Tibial nerve (tissue), 4 donors: Measurements from ENCODE around the gene PSME2. TPM values are rescaled to one million over a fixed set of nuclear protein-coding genes. Genes with fewer than 3 reads are reported as not detected.

ENCODE experiments used
- DNase-seq, 2 donors: peaks; one replicate each; pipeline ENCODE4 v3.0.0-alpha.2; 2019; ENCODE audit warnings: low spot score in 2 of 2
- H3K27ac ChIP-seq, 4 donors: fragments of 200-600 bp; sonication (generic) in 3 of 4; one replicate each; pipeline ENCODE4 v1.5.1; 2017 to 2019; ENCODE audit warnings: mild to moderate bottlenecking in 1 of 4
- H3K27me3 ChIP-seq, 2 donors: fragments of 200-600 bp; sonication (generic) in 1 of 2; one replicate each; pipeline versions ENCODE4 v1.5.1 to v1.6.0; 2017 to 2019
- H3K36me3 ChIP-seq, 3 donors: fragments of 200-600 bp; sonication (generic); one replicate each; pipeline ENCODE4 v1.5.1; 2018 to 2019
- H3K4me1 ChIP-seq, 4 donors: fragments of 200-600 bp; sonication (generic) in 3 of 4; one replicate each; pipeline ENCODE4 v1.5.1; 2017 to 2019
- H3K4me3 ChIP-seq, 4 donors: fragments of 200-600 bp; sonication (generic) in 3 of 4; one replicate each; pipeline ENCODE4 v1.5.1; 2017 to 2019; ENCODE audit warnings: mild to moderate bottlenecking in 1 of 4, moderate library complexity in 1 of 4
- H3K9me3 ChIP-seq, 4 donors: fragments of 200-600 bp; sonication (generic) in 3 of 4; one replicate each; pipeline ENCODE4 v1.5.1; 2017 to 2019
- CTCF ChIP-seq, 5 experiments: fragments of 200-600 bp in 3 of 5; fragments of 450-650 bp in 2 of 5; sonication (generic) in 3 of 5; IDR thresholded peaks; one replicate each; pipeline ENCODE4 v1.5.1; 2016 to 2019; ENCODE audit warnings: antibody characterized with exemption in 5 of 5, mild to moderate bottlenecking in 3 of 5, moderate library complexity in 2 of 5
- EP300 ChIP-seq, 2 donors: sonication (generic); formaldehyde crosslinking; IDR thresholded peaks; one replicate each; pipeline ENCODE4 v1.6.1; 2017; ENCODE audit warnings: antibody characterized with exemption in 2 of 2, mild to moderate bottlenecking in 1 of 2
- POLR2A ChIP-seq, 2 donors: fragments of 450-650 bp; IDR thresholded peaks; one replicate each; pipeline ENCODE4 v1.6.1; 2017; ENCODE audit warnings: antibody characterized with exemption in 2 of 2, mild to moderate bottlenecking in 2 of 2, moderate library complexity in 2 of 2
- WGBS, 2 donors: methylation state at CpG; one replicate each; pipeline ENCODE4 v1.1.5; 2018; 5-methylcytosine and 5-hydroxymethylcytosine counted together
- small RNA-seq: library from RNA; depleted of rRNA; stranded (forward); fragments of <200 nt; gene quantifications from one replicate; pipeline ENCODE3, GENCODE V24; 2016
- total RNA-seq, 4 donors: library from RNA; depleted of rRNA; stranded (reverse); fragments of >200 nt; gene quantifications; one replicate each; pipeline ENCODE4 v1.1.0, GENCODE V29; 2016

The PSME2 gene
- total RNA-seq, 4 donors from 2014 or later: 33.7 to 64.0 (median 51.9) TPM

DNA sequence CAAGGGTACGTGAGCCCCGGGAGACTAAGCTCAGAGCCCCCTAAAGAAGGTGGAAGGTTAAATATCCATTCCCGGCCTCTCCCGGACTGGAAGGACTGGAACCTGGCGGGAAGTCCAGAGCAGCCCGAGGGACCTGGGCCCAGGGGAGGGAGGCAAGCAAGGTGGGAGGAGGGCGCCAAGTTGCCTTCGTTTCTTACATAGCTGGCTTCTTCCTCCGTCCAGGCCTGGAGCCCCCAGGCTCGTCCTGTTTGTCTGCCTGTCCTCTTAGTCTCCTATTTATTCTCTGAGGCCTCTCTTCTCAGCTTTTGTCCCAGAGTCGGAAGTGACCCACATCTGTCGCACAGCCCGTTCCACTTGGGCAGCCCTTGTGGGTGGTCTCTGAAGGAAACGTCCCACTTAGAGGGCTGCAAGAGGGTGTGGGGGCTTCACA is 51.6 kb downstream of the PSME2 start:
- WGBS, 2 donors: 16 to 29% methylated on average over 13 to 14 of the region's 14 CpGs
- peaks cover 0 to 33% (median 12%) of the 10 kb centered on the region in 4 donors for H3K4me1 ChIP-seq
- peak overlapping the region; percentile 67 to 98 (median 84) for H3K4me3 ChIP-seq
- peaks cover 0 to 20% (median 13%) of the 10 kb centered on the region in 3 donors for H3K36me3 ChIP-seq
- H3K9me3 ChIP-seq: no peaks in the 10 kb centered on the region
- peak overlapping the region; percentile 88 to 98 (median 93) for H3K27ac ChIP-seq
- no peak for DNase-seq
- no peaks in the 10 kb centered on the region for H3K27me3 ChIP-seq
- TF ChIP-seq POLR2A (IDR thresholded peaks at IDR 0.05) (no peak), EP300 (IDR thresholded peaks at IDR 0.05) (no peak), CTCF (IDR thresholded peaks at IDR 0.05) (no peak)

- Histone ChIP-seq H3K27me3 (no peaks in the 10 kb centered on the region), H3K4me3 (peak within 1 kb of the TSS; percentile 67 to 98 (median 84)), H3K4me1 (peaks cover 0 to 33% (median 12%) of the 10 kb centered on the region in 4 donors), H3K9me3 (no peaks in the 10 kb centered on the region), H3K27ac (peak within 1 kb of the TSS; percentile 88 to 98 (median 93)), H3K36me3 (peaks cover 0 to 13% (median 7%) of the 10 kb centered on the region in 3 donors)
- peak; percentile 90 to 91 for DNase-seq
- WGBS, 2 donors: 1% methylated on average over 61 to 68 of the region's 68 CpGs
- TF ChIP-seq CTCF (IDR thresholded peaks at IDR 0.05) (peak in 3 of 5 experiments; percentile 21 to 43 (median 30)), EP300 (IDR thresholded peaks at IDR 0.05) (peak in 1 of 2 donors; percentile 78), POLR2A (IDR thresholded peaks at IDR 0.05) (peak in 1 of 2 donors; percentile 63)
Observed at GRCh38 chr14:24093901-24094840, 52.2 kb downstream of the PSME2 start, which contains the start of gene PCK2. Gene PCK2 (plus strand): TSS chr14:24094311. CDS start chr14:24094406, 95 bp downstream.

Small RNA genes lying within 50 kb of the gene (small RNA-seq; reads per million reads assigned to genes)
- not detected for gene AL136295.4
- gene IPO4: not detected
- not detected for gene IRF9
- gene RNA5SP383: not detected

Other genes with a start within 250 kb of the PSME2 start
- 10 to 100 TPM; 28.8 to 61.5 (median 49.8) TPM for gene DHRS4, start 192.8 kb downstream of the PSME2 start, total RNA-seq
- 10 to 100 TPM; 15.3 to 19.6 (median 17.7) TPM for gene DHRS4L2, start 157.7 kb downstream of the PSME2 start, total RNA-seq
- under 1 TPM in 3 of 4 donors, not detected in 1; 0.42 to 0.60 (median 0.44) TPM for gene CARMIL3, start 94.6 kb downstream of the PSME2 start, total RNA-seq
- gene CPNE6, start 75.0 kb downstream of the PSME2 start, total RNA-seq: not detected
- gene PCK2, start 52.3 kb downstream of the PSME2 start, total RNA-seq: 10 to 100 TPM; 28.9 to 49.2 (median 34.3) TPM
- gene DCAF11, start 31.8 kb downstream of the PSME2 start, total RNA-seq: 100 to 1,000 TPM in 2 of 4 donors, 10 to 100 TPM in 2; 68.9 to 126 (median 98.9) TPM
- gene NRL, start 31.7 kb downstream of the PSME2 start, total RNA-seq: 1 to 10 TPM; 4.8 to 7.0 (median 5.9) TPM
- 1 to 10 TPM in 1 of 4 donors, under 1 TPM in 1, not detected in 2; 0.78 to 1.3 TPM for gene FITM1, start 16.0 kb downstream of the PSME2 start, total RNA-seq
- gene PSME1, start 10.4 kb downstream of the PSME2 start, total RNA-seq: 100 to 1,000 TPM in 3 of 4 donors, 10 to 100 TPM in 1; 96.9 to 130 (median 110) TPM
- 10 to 100 TPM in 2 of 4 donors, 1 to 10 TPM in 2; 9.2 to 22.7 (median 14.4) TPM for gene EMC9, start 5.0 kb downstream of the PSME2 start, total RNA-seq
- gene RNF31, start 888 bp upstream of the PSME2 start, total RNA-seq: 100 to 1,000 TPM in 1 of 4 donors, 10 to 100 TPM in 3; 33.5 to 112 (median 72.9) TPM
- gene IRF9, start 14.7 kb upstream of the PSME2 start, total RNA-seq: 100 to 1,000 TPM in 1 of 4 donors, 10 to 100 TPM in 3; 55.7 to 106 (median 65.8) TPM
- 10 to 100 TPM in 3 of 4 donors, 1 to 10 TPM in 1; 6.5 to 25.5 (median 16.3) TPM for gene REC8, start 25.5 kb upstream of the PSME2 start, total RNA-seq
- 10 to 100 TPM; 19.4 to 88.5 (median 26.9) TPM for gene IPO4, start 42.2 kb upstream of the PSME2 start, total RNA-seq
- gene TM9SF1, start 48.8 kb upstream of the PSME2 start, total RNA-seq: 10 to 100 TPM; 46.8 to 61.3 (median 54.6) TPM
- gene TSSK4, start 59.1 kb upstream of the PSME2 start, total RNA-seq: not detected
- 100 to 1,000 TPM in 1 of 4 donors, 10 to 100 TPM in 3; 43.9 to 118 (median 82.1) TPM for gene CHMP4A, start 66.9 kb upstream of the PSME2 start, total RNA-seq
- 10 to 100 TPM; 16.5 to 48.3 (median 28.9) TPM for gene MDP1, start 69.5 kb upstream of the PSME2 start, total RNA-seq
- 100 to 1,000 TPM in 2 of 4 donors, 10 to 100 TPM in 2; 68.6 to 109 (median 98.3) TPM for gene NEDD8, start 85.8 kb upstream of the PSME2 start, total RNA-seq
- 10 to 100 TPM; 46.5 to 63.4 (median 57.2) TPM for gene GMPR2, start 86.3 kb upstream of the PSME2 start, total RNA-seq
- gene TINF2, start 96.0 kb upstream of the PSME2 start, total RNA-seq: 10 to 100 TPM; 53.9 to 66.4 (median 60.8) TPM
- 10 to 100 TPM; 13.5 to 53.5 (median 19.4) TPM for gene TGM1, start 116.6 kb upstream of the PSME2 start, total RNA-seq
- 10 to 100 TPM; 36.5 to 68.4 (median 42.9) TPM for gene RABGGTA, start 125.0 kb upstream of the PSME2 start, total RNA-seq
- gene DHRS1, start 153.2 kb upstream of the PSME2 start, total RNA-seq: 10 to 100 TPM; 15.7 to 43.5 (median 22.6) TPM
- 10 to 100 TPM; 17.0 to 24.9 (median 20.4) TPM for gene NOP9, start 153.2 kb upstream of the PSME2 start, total RNA-seq
- gene CIDEB, start 161.4 kb upstream of the PSME2 start, total RNA-seq: 10 to 100 TPM in 3 of 4 donors, 1 to 10 TPM in 1; 9.4 to 34.5 (median 14.2) TPM
- 10 to 100 TPM; 15.5 to 31.5 (median 20.2) TPM for gene LTB4R2, start 163.5 kb upstream of the PSME2 start, total RNA-seq
- gene LTB4R, start 164.9 kb upstream of the PSME2 start, total RNA-seq: 10 to 100 TPM in 3 of 4 donors, 1 to 10 TPM in 1; 8.4 to 14.4 (median 11.8) TPM
- gene ADCY4, start 188.5 kb upstream of the PSME2 start, total RNA-seq: 10 to 100 TPM; 32.0 to 68.1 (median 53.2) TPM
- 1 to 10 TPM; 4.0 to 9.6 (median 9.0) TPM for gene RIPK3, start 193.4 kb upstream of the PSME2 start, total RNA-seq
- 100 to 1,000 TPM in 2 of 4 donors, 10 to 100 TPM in 2; 58.6 to 132 (median 99.1) TPM for gene NFATC4, start 221.6 kb upstream of the PSME2 start, total RNA-seq